IMR-90 (cell line): ENCODE results near the gene NOS1AP. TPM values are rescaled to one million over a fixed set of nuclear protein-coding genes. Genes with fewer than 3 reads are reported as not detected.

Source experiments
- ATAC-seq: fragments of 200-7000 bp; cut with Tn5 transposase; 2 replicates; pipeline ENCODE4 v1.9.1; 2020; ENCODE audit warnings: low read depth, mild to moderate bottlenecking, moderate library complexity
- BruUV-seq: library from RNA; stranded (reverse); fragments of 400-500 nt; replicated peaks from 2 replicates; lab custom pipeline; 2021; lab: Mats Ljungman, UMichigan
- CTCF ChIA-PET: fragments of 300-600 bp; formaldehyde crosslinking; extraction: SDS; loops from one replicate; lab custom pipeline; 2021; ENCODE audit warnings: antibody characterized with exemption; lab: Yijun Ruan, JAX
- POLR2A ChIA-PET: fragments of 300-600 bp; sonication (Branson Sonifier 250); formaldehyde crosslinking; loops from one replicate; lab custom pipeline; 2022; ENCODE audit warnings: antibody characterized with exemption; ENCODE audit not compliant: unreplicated experiment; lab: Charles Lee
- DNase-seq: peaks from one replicate; pipeline ENCODE4 v3.0.0; 2013
- H2AFZ ChIP-seq: replicated peaks from 2 replicates; pipeline ENCODE3; 2013; ENCODE audit warnings: low read length, mild to moderate bottlenecking; ENCODE audit not compliant: poor library complexity
- H2AK5ac ChIP-seq: 2 replicates; pipeline ENCODE4 v1.6.1; 2013; ENCODE audit warnings: low read depth, low read length, inconsistent platforms
- H2AK9ac ChIP-seq: replicated peaks from 2 replicates; pipeline ENCODE3; 2013; ENCODE audit warnings: mild to moderate bottlenecking, low read depth, low read length, moderate library complexity; ENCODE audit not compliant: poor library complexity
- H2BK120ac ChIP-seq: 2 replicates; pipeline ENCODE4 v1.6.1; 2013; ENCODE audit warnings: low read depth, low read length, inconsistent platforms
- H2BK15ac ChIP-seq: 3 replicates; pipeline ENCODE4 v1.6.1; 2013; ENCODE audit warnings: low read depth, low read length, inconsistent platforms
- H2BK20ac ChIP-seq: 2 replicates; pipeline ENCODE4 v1.6.1; 2013; ENCODE audit warnings: low read depth, mild to moderate bottlenecking, inconsistent platforms, low read length, moderate library complexity
- H2BK5ac ChIP-seq: 2 replicates; pipeline ENCODE4 v1.6.1; 2013; ENCODE audit warnings: mild to moderate bottlenecking, low read depth, low read length, inconsistent platforms; ENCODE audit not compliant: poor library complexity, severe bottlenecking
- H3K14ac ChIP-seq: replicated peaks from 2 replicates; pipeline ENCODE4 v1.6.1; 2013; ENCODE audit warnings: low read depth, low read length, inconsistent platforms
- H3K18ac ChIP-seq: 2 replicates; pipeline ENCODE4 v1.6.1; 2013; ENCODE audit warnings: low read depth, low read length, control low read depth
- H3K23ac ChIP-seq: 2 replicates; pipeline ENCODE4 v1.6.1; 2013; ENCODE audit warnings: low read depth, low read length, inconsistent platforms
- H3K27ac ChIP-seq: 2 replicates; pipeline ENCODE4 v1.5.1; 2013; ENCODE audit warnings: mild to moderate bottlenecking, control low read depth, low read length; ENCODE audit not compliant: insufficient read depth
- H3K27me3 ChIP-seq: 2 replicates; pipeline ENCODE4 v1.6.1; 2013; ENCODE audit warnings: low read length; ENCODE audit not compliant: control insufficient read depth, insufficient read depth
- H3K36me3 ChIP-seq: 2 replicates; pipeline ENCODE4 v1.6.1; 2013; ENCODE audit warnings: low read length, mixed read lengths; ENCODE audit not compliant: control insufficient read depth, insufficient read depth
- H3K4ac ChIP-seq: 2 replicates; pipeline ENCODE4 v1.6.1; 2013; ENCODE audit warnings: low read depth, low read length, inconsistent platforms
- H3K4me1 ChIP-seq: 2 replicates; pipeline ENCODE4 v1.6.1; 2013; ENCODE audit warnings: low read length, mixed read lengths; ENCODE audit not compliant: control insufficient read depth, insufficient read depth
- H3K4me2 ChIP-seq: 2 replicates; pipeline ENCODE4 v1.6.1; 2013; ENCODE audit warnings: low read depth, mild to moderate bottlenecking, control low read depth, low read length, moderate library complexity
- H3K4me3 ChIP-seq: 2 replicates; pipeline ENCODE4 v1.5.1; 2013; ENCODE audit warnings: low read depth, mild to moderate bottlenecking, control low read depth, low read length, moderate library complexity; ENCODE audit not compliant: insufficient read depth
- H3K56ac ChIP-seq: 2 replicates; pipeline ENCODE4 v1.6.1; 2013; ENCODE audit warnings: low read length, inconsistent platforms; ENCODE audit not compliant: insufficient read depth; ENCODE audit errors: extremely low read depth
- H3K79me1 ChIP-seq, 2 experiments: 2 replicates each; pipeline ENCODE4 v1.6.1; 2013; ENCODE audit warnings: low read length in 2 of 2, inconsistent platforms in 1 of 2, low read depth in 1 of 2
- H3K9ac ChIP-seq: 2 replicates; pipeline ENCODE4 v1.6.1; 2013; ENCODE audit warnings: low read depth, low read length, control low read depth
- H3K9me1 ChIP-seq: 2 replicates; pipeline ENCODE4 v1.6.1; 2013; ENCODE audit warnings: low read length, inconsistent platforms; ENCODE audit not compliant: insufficient read depth
- H3K9me3 ChIP-seq: 2 replicates; pipeline ENCODE4 v1.6.1; 2013; ENCODE audit warnings: low read length; ENCODE audit not compliant: control insufficient read depth, insufficient read depth
- H4K20me1 ChIP-seq: 2 replicates; pipeline ENCODE4 v1.6.1; 2013; ENCODE audit warnings: low read length, inconsistent platforms; ENCODE audit not compliant: insufficient read depth
- H4K5ac ChIP-seq: 2 replicates; pipeline ENCODE4 v1.6.1; 2013; ENCODE audit warnings: mild to moderate bottlenecking, low read depth, low read length, control low read depth
- H4K8ac ChIP-seq, 2 experiments: 2 replicates each; pipeline ENCODE4 v1.6.1; 2013; ENCODE audit warnings: low read depth in 2 of 2, low read length in 2 of 2, control low read depth in 1 of 2, inconsistent platforms in 1 of 2
- H4K91ac ChIP-seq: 2 replicates; pipeline ENCODE4 v1.6.1; 2013; ENCODE audit warnings: low read depth, low read length, inconsistent platforms; ENCODE audit not compliant: insufficient read depth
- BHLHE40 ChIP-seq: fragments of 150-350 bp; IDR thresholded peaks from 2 replicates; pipeline ENCODE4 v1.6.1; 2016; ENCODE audit warnings: mild to moderate bottlenecking, low read depth, low read length
- NFE2L2 ChIP-seq: fragments of 150-350 bp; IDR thresholded peaks from 2 replicates; pipeline ENCODE4 v1.6.1; 2016; ENCODE audit warnings: low read depth, mild to moderate bottlenecking, low read length
- POLR2A ChIP-seq: IDR thresholded peaks from 2 replicates; pipeline ENCODE4 v1.6.1; 2012; ENCODE audit warnings: mild to moderate bottlenecking, low read depth, low read length
- RAD21 ChIP-seq: IDR thresholded peaks from 2 replicates; pipeline ENCODE4 v1.6.1; 2012; ENCODE audit warnings: low read length, improper control_type of control experiment
- RFX5 ChIP-seq: IDR thresholded peaks from 2 replicates; pipeline ENCODE4 v1.8.0; 2012; ENCODE audit warnings: low read depth, mild to moderate bottlenecking, low read length, moderate library complexity
- SMC3 ChIP-seq: fragments of 150-350 bp; IDR thresholded peaks from 2 replicates; pipeline ENCODE4 v1.6.1; 2016; ENCODE audit warnings: low read depth, mild to moderate bottlenecking, antibody characterized with exemption, low read length, moderate library complexity
- WGBS, 2 experiments: methylation state at CpG; one replicate each; pipeline versions ENCODE4 v1.1.5 to v1.1.7; 2013; ENCODE audit warnings: missing lambda C conversion rate in 2 of 2; ENCODE audit not compliant: insufficient read length in 1 of 2; ENCODE audit errors: extremely low coverage in 2 of 2; 5-methylcytosine and 5-hydroxymethylcytosine counted together
- dilution Hi-C: fragments of 300-500 bp; cut with HindIII; formaldehyde crosslinking; loops from one replicate; pipeline ENCODE4 v1.14.3; 2018; ENCODE audit warnings: low sequenced_read_pairs; ENCODE audit not compliant: unreplicated experiment
- in situ Hi-C: fragments of 300-500 bp; cut with MboI; formaldehyde crosslinking; loops from 3 replicates; pipeline ENCODE4 v1.14.3; 2019; ENCODE audit warnings: low sequenced_read_pairs, inconsistent platforms, mixed read lengths
- intact Hi-C: fragments of 100-400 bp; cut with micrococcal nuclease; formaldehyde crosslinking; loops from 2 replicates; pipeline ENCODE4 v1.10.0; 2022
- polyA plus RNA-seq, 3 experiments: library from polyadenylated mRNA; depleted of rRNA; stranded (reverse); fragments of >200 nt; gene quantifications; 2 replicates each; pipeline ENCODE4 v1.2.3, GENCODE V29; 2012; ENCODE audit warnings: low replicate concordance in 1 of 3
- total RNA-seq: library from RNA; depleted of rRNA; stranded (reverse); fragments of >200 nt; gene quantifications from 2 replicates; pipeline ENCODE4 v1.2.3, GENCODE V29; 2012

NOS1AP gene
- total and polyA plus RNA-seq, 2 of the 4 experiments (the other 2 are of a cell fraction): 0.18 to 0.19 TPM

GRCh38 chr1:162131400-162132321 is 62.2 kb downstream of the NOS1AP start:
- Histone ChIP-seq H4K5ac (no peak overlapping the region), H3K9ac (no peak overlapping the region), H3K23ac (no peak overlapping the region), H4K20me1 (no peaks in the 10 kb centered on the region), H2AK5ac (no peak overlapping the region), H2AFZ (no peak overlapping the region), H4K91ac (no peak overlapping the region), H3K27ac (no peak overlapping the region), H3K4ac (no peak overlapping the region), H3K4me3 (no peak overlapping the region), H2AK9ac (no peak overlapping the region), H3K9me3 (no peaks in the 10 kb centered on the region), H2BK20ac (no peak overlapping the region), H2BK120ac (no peak overlapping the region), H3K14ac (no peak overlapping the region), H3K4me2 (no peak overlapping the region), H3K27me3 (peaks cover 2% of the 10 kb centered on the region; the same call in 1 of the 2 replicates), H3K79me1 (no peaks in the 10 kb centered on the region), H3K36me3 (no peaks in the 10 kb centered on the region), H3K9me1 (no peaks in the 10 kb centered on the region), H3K4me1 (no peaks in the 10 kb centered on the region; the same call in 1 of the 2 replicates), H2BK15ac (no peak overlapping the region), H2BK5ac (no peak overlapping the region), H4K8ac (no peak overlapping the region), H3K18ac (no peak overlapping the region), H3K56ac (no peak overlapping the region)
- dilution Hi-C loops (no loop called here), intact Hi-C loops (no loop called here), in situ Hi-C loops (no loop called here)
- WGBS, 2 experiments: no CpG with 5 or more reads among the region's 4 CpGs
- ATAC-seq (no peak), DNase-seq (no peak)
- TF ChIP-seq POLR2A (no peak), RFX5 (no peak), NFE2L2 (no peak), BHLHE40 (no peak), SMC3 (no peak), RAD21 (no peak)
- BruUV-seq: no TSS peak
- POLR2A ChIA-PET: no interaction called here
- CTCF ChIA-PET: interaction anchor here (0.6 kb wide), 1 partner anchor 775 kb away, joined by 3 read pairs; no protein-coding TSS in a partner anchor
